Trophoblast cell (in vitro differentiated cells and primary cell): ENCODE measurements around the gene LRMDA.

Experiments used
- DNase-seq, 2 donors: peaks; one replicate each; pipeline ENCODE4 v3.0.0-alpha.2; 2016
- H2AFZ ChIP-seq: 2 replicates; pipeline ENCODE4 v1.6.1; 2013; ENCODE audit warnings: low read length, moderate library complexity, mild to moderate bottlenecking; ENCODE audit not compliant: insufficient read depth, poor library complexity
- H2AK5ac ChIP-seq: 2 replicates; pipeline ENCODE4 v1.6.1; 2013; ENCODE audit warnings: mild to moderate bottlenecking, low read length
- H2BK120ac ChIP-seq: 2 replicates; pipeline ENCODE4 v1.6.1; 2013; ENCODE audit warnings: low read length, mild to moderate bottlenecking, moderate library complexity; ENCODE audit not compliant: insufficient read depth, poor library complexity
- H2BK12ac ChIP-seq: 2 replicates; pipeline ENCODE4 v1.6.1; 2013; ENCODE audit warnings: mild to moderate bottlenecking, low read length, moderate library complexity
- H2BK5ac ChIP-seq: 2 replicates; pipeline ENCODE4 v1.6.1; 2013; ENCODE audit warnings: low read length, low read depth, moderate library complexity, mild to moderate bottlenecking; ENCODE audit not compliant: poor library complexity
- H3K14ac ChIP-seq: 2 replicates; pipeline ENCODE4 v1.6.1; 2013; ENCODE audit warnings: mild to moderate bottlenecking, low read length
- H3K18ac ChIP-seq: 2 replicates; pipeline ENCODE4 v1.6.1; 2013; ENCODE audit warnings: mild to moderate bottlenecking, low read length
- H3K23ac ChIP-seq: 2 replicates; pipeline ENCODE4 v1.6.1; 2013; ENCODE audit warnings: low read length
- H3K27ac ChIP-seq: 2 replicates; pipeline ENCODE4 v1.5.1; 2013; ENCODE audit warnings: low read depth, mild to moderate bottlenecking, inconsistent platforms, low read length, moderate library complexity
- H3K27me3 ChIP-seq: 2 replicates; pipeline ENCODE4 v1.6.1; 2013; ENCODE audit warnings: inconsistent platforms, mild to moderate bottlenecking, low read length, moderate library complexity; ENCODE audit not compliant: insufficient read depth
- H3K36me3 ChIP-seq, 2 experiments: 1 replicate in 1 of 2; 2 replicates in 1 of 2; pipeline ENCODE4 v1.6.1; 2013; ENCODE audit warnings: low read length in 2 of 2, mild to moderate bottlenecking in 2 of 2, moderate library complexity in 1 of 2; ENCODE audit not compliant: insufficient read depth in 2 of 2, control insufficient read depth in 1 of 2
- H3K4ac ChIP-seq: 2 replicates; pipeline ENCODE4 v1.6.1; 2013; ENCODE audit warnings: low read depth, mild to moderate bottlenecking, low read length, moderate library complexity
- H3K4me1 ChIP-seq, 2 experiments: 1 replicate in 1 of 2; 2 replicates in 1 of 2; pipeline ENCODE4 v1.6.1; 2013; ENCODE audit warnings: low read length in 2 of 2, mild to moderate bottlenecking in 2 of 2, moderate library complexity in 1 of 2; ENCODE audit not compliant: insufficient read depth in 2 of 2, control insufficient read depth in 1 of 2
- H3K4me2 ChIP-seq: 2 replicates; pipeline ENCODE4 v1.6.1; 2013; ENCODE audit warnings: inconsistent platforms, mild to moderate bottlenecking, low read length, moderate library complexity
- H3K4me3 ChIP-seq: 2 replicates; pipeline ENCODE4 v1.5.1; 2013; ENCODE audit warnings: mild to moderate bottlenecking, low read depth, low read length, inconsistent platforms
- H3K79me1 ChIP-seq: one replicate; pipeline ENCODE4 v1.6.1; 2013; ENCODE audit warnings: low read length
- H3K79me2 ChIP-seq: 2 replicates; pipeline ENCODE4 v1.6.1; 2013; ENCODE audit warnings: low read length, mild to moderate bottlenecking; ENCODE audit not compliant: control insufficient read depth, insufficient read depth, poor library complexity
- H3K9ac ChIP-seq: 2 replicates; pipeline ENCODE4 v1.6.1; 2013; ENCODE audit warnings: mild to moderate bottlenecking, low read length
- H3K9me3 ChIP-seq: 2 replicates; pipeline ENCODE4 v1.6.1; 2013; ENCODE audit warnings: low read depth, mild to moderate bottlenecking, control low read depth, inconsistent platforms, low read length; ENCODE audit not compliant: insufficient read depth
- H4K12ac ChIP-seq: 2 replicates; pipeline ENCODE4 v1.6.1; 2013; ENCODE audit warnings: low read depth, mild to moderate bottlenecking, low read length, moderate library complexity
- H4K8ac ChIP-seq: 2 replicates; pipeline ENCODE4 v1.6.1; 2013; ENCODE audit warnings: low read depth, mild to moderate bottlenecking, low read length, moderate library complexity
- H4K91ac ChIP-seq: one replicate; pipeline ENCODE4 v1.6.1; 2013; ENCODE audit warnings: low read depth, mild to moderate bottlenecking, low read length, moderate library complexity
- WGBS: extraction: QIAGEN DNeasy Blood & Tissue Kit; methylation state at CpG from one replicate; pipeline ENCODE4 v1.1.7; 2013; ENCODE audit warnings: missing lambda C conversion rate; ENCODE audit not compliant: insufficient read length, insufficient coverage; ENCODE audit errors: extremely low coverage; 5-methylcytosine and 5-hydroxymethylcytosine counted together

Gene LRMDA

GRCh38 chr10:76229341-76229740 lies 797.9 kb downstream of the LRMDA start:
- Histone ChIP-seq H3K4me1 (no peaks in the 10 kb centered on the region), H3K9ac (no peak overlapping the region), H2BK5ac (no peak overlapping the region), H3K4me3 (no peak overlapping the region), H3K9me3 (no peaks in the 10 kb centered on the region), H3K4me2 (no peak overlapping the region), H3K27me3 (no peaks in the 10 kb centered on the region), H4K12ac (no peak overlapping the region), H3K14ac (no peak overlapping the region), H3K27ac (no peak overlapping the region), H3K4ac (no peak overlapping the region), H2AK5ac (no peak overlapping the region), H3K23ac (no peak overlapping the region), H3K36me3 (no peaks in the 10 kb centered on the region), H2BK120ac (no peak overlapping the region), H3K79me1 (peaks cover 2% of the 10 kb centered on the region), H2AFZ (no peak overlapping the region), H2BK12ac (no peak overlapping the region), H4K91ac (no peak overlapping the region), H4K8ac (no peak overlapping the region), H3K79me2 (no peaks in the 10 kb centered on the region), H3K18ac (no peak overlapping the region)
- no CpG with 5 or more reads among the region's 5 CpGs for WGBS
- DNase-seq: no peak

- H2AFZ ChIP-seq: no peak overlapping the region
- H3K14ac ChIP-seq: no peak overlapping the region
- no peak overlapping the region for H2BK12ac ChIP-seq
- no peak overlapping the region for H3K18ac ChIP-seq
- no peak overlapping the region for H3K27ac ChIP-seq
- H3K27me3 ChIP-seq: no peaks in the 10 kb centered on the region
- no peak overlapping the region for H2AK5ac ChIP-seq
- no peak overlapping the region for H3K4ac ChIP-seq
- no peak overlapping the region for H2BK5ac ChIP-seq
- no peaks in the 10 kb centered on the region for H3K9me3 ChIP-seq
- H3K9ac ChIP-seq: no peak overlapping the region
- no peak overlapping the region for H3K4me2 ChIP-seq
- H4K91ac ChIP-seq: no peak overlapping the region
- H4K12ac ChIP-seq: no peak overlapping the region
- H3K79me1 ChIP-seq: peaks cover 2% of the 10 kb centered on the region
- no peak for DNase-seq
- H4K8ac ChIP-seq: no peak overlapping the region
- no peak overlapping the region for H3K23ac ChIP-seq
- no peaks in the 10 kb centered on the region for H3K36me3 ChIP-seq
- peaks cover 0 to 2% of the 10 kb centered on the region in 2 experiments for H3K4me1 ChIP-seq
- H3K79me2 ChIP-seq: no peaks in the 10 kb centered on the region
- H2BK120ac ChIP-seq: no peak overlapping the region
- H3K4me3 ChIP-seq: no peak overlapping the region
- WGBS: no CpG with 5 or more reads among the region's 1 CpG
Measured at GRCh38 chr10:76230921-76231285, 799.5 kb downstream of the LRMDA start.

DNA sequence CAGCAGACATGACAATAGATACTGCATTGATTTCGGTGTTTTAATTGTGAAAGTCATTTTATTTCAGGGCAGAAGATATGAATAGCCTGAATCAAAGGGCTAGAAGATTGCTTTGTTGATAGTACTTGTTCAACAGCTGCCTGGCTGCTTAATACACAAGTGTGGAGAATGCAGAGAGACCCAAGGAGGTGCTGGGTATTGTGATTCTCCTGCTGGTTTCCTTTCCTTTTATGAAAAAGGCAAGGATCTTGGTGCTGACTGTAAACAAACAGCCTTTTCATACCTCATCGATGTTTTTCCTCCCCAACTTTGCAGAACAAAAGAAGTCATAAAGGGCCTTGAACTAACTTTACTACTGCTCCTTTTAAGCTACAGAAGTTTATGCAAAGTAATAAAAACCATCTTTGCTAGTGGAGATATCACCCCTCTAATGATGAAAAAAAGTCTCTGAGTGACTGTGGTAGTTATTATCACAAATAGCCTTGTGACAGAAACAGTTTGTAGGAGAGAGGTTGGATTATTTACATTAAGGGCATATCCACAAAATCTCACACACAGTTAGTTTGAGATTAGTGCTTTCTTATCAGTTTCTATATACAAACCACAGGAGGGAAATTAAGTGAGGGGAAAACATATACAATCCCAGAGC lies 800.0 kb downstream of the LRMDA start:
- Histone ChIP-seq H2AK5ac (no peak overlapping the region), H3K79me1 (peaks cover 2% of the 10 kb centered on the region), H3K79me2 (no peaks in the 10 kb centered on the region), H2BK5ac (no peak overlapping the region), H3K4me1 (peaks cover 1 to 5% of the 10 kb centered on the region in 2 experiments), H3K14ac (no peak overlapping the region), H3K4me3 (no peak overlapping the region), H3K9ac (no peak overlapping the region), H4K91ac (no peak overlapping the region), H2AFZ (no peak overlapping the region), H3K4ac (no peak overlapping the region), H2BK120ac (no peak overlapping the region), H2BK12ac (no peak overlapping the region), H3K27ac (no peak overlapping the region), H3K4me2 (no peak overlapping the region), H4K8ac (no peak overlapping the region), H3K18ac (no peak overlapping the region), H3K27me3 (no peaks in the 10 kb centered on the region), H4K12ac (no peak overlapping the region), H3K36me3 (no peaks in the 10 kb centered on the region), H3K9me3 (no peaks in the 10 kb centered on the region), H3K23ac (no peak overlapping the region)
- WGBS: no CpG with 5 or more reads among the region's 2 CpGs
- DNase-seq: no peak

DNA sequence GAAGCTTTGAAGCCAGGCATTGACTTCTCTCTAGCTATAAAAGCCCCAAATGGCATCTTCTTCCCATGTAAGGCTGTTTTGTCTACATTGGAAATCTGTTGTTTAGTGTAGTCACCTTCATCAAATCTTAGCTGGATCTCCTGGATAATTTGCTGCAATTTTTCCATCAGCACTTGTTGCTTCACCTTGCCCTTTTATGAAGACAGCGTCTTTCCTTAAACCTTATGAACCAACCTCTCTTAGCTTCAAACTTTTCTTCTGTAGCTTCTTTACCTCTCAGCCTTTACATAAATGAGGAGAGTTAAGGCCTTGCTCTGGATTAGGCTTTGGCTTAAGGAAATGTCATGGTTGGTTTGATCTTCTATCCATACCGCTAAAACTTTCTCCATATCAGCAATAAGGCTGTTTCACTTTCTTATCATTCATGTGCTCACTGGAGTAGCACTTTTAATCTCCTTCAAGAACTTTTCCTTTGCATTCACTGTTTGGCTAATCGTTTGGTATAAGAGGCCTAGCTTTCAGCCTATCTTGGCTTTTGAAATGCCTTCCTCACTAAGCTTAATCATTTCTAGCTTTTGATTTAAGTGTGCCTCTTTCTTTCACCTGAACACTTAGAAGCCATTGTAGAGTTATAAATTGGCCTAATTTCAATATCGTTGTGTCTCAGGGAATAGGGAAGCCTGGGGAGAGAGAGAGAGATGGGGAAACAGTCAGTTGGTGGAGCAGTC lies 803.2 kb downstream of the LRMDA start:
- Histone ChIP-seq H3K79me2 (no peaks in the 10 kb centered on the region), H3K4me3 (no peak overlapping the region), H3K23ac (no peak overlapping the region), H2AFZ (no peak overlapping the region), H3K4me1 (peaks cover 3 to 6% of the 10 kb centered on the region in 2 experiments), H4K8ac (no peak overlapping the region), H3K14ac (no peak overlapping the region), H3K9me3 (no peaks in the 10 kb centered on the region), H3K4ac (no peak overlapping the region), H4K12ac (no peak overlapping the region), H3K79me1 (peaks cover 3% of the 10 kb centered on the region), H3K27ac (no peak overlapping the region), H3K18ac (no peak overlapping the region), H2AK5ac (no peak overlapping the region), H3K27me3 (no peaks in the 10 kb centered on the region), H2BK120ac (no peak overlapping the region), H4K91ac (no peak overlapping the region), H2BK12ac (no peak overlapping the region), H3K36me3 (no peaks in the 10 kb centered on the region), H2BK5ac (no peak overlapping the region), H3K9ac (no peak overlapping the region), H3K4me2 (no peak overlapping the region)
- no peak for DNase-seq
- WGBS: no CpG with 5 or more reads among the region's 4 CpGs
